Muscle layer of colon (tissue), 2 donors: ENCODE data around the gene PRKAG2.

ENCODE experiments used
- H3K27ac ChIP-seq: one replicate; pipeline ENCODE4 v1.7.0; 2013; ENCODE audit warnings: low read depth, mild to moderate bottlenecking, low read length, moderate library complexity
- H3K27me3 ChIP-seq, 2 donors: one replicate each; pipeline ENCODE4 v1.7.0; 2013; ENCODE audit warnings: low read length in 2 of 2, mild to moderate bottlenecking in 2 of 2; ENCODE audit not compliant: insufficient read depth in 2 of 2, control insufficient read depth in 1 of 2
- H3K36me3 ChIP-seq: one replicate; pipeline ENCODE4 v1.7.0; 2013; ENCODE audit warnings: mild to moderate bottlenecking, low read length; ENCODE audit not compliant: insufficient read depth
- H3K4me1 ChIP-seq: one replicate; pipeline ENCODE4 v1.7.0; 2013; ENCODE audit warnings: mild to moderate bottlenecking, low read length; ENCODE audit not compliant: insufficient read depth
- H3K4me3 ChIP-seq, 2 donors: one replicate each; pipeline ENCODE4 v1.7.0; 2013; ENCODE audit warnings: low read length in 2 of 2, low read depth in 1 of 2, mild to moderate bottlenecking in 1 of 2, moderate library complexity in 1 of 2
- H3K9ac ChIP-seq: one replicate; pipeline ENCODE4 v1.7.0; 2013; ENCODE audit warnings: low read length
- H3K9me3 ChIP-seq: one replicate; pipeline ENCODE4 v1.7.0; 2013; ENCODE audit warnings: mild to moderate bottlenecking, low read length
- donor health status: abdominal sarcoma.
- donor health status: Adenocarcinoma of cecum.

Gene PRKAG2

DNA sequence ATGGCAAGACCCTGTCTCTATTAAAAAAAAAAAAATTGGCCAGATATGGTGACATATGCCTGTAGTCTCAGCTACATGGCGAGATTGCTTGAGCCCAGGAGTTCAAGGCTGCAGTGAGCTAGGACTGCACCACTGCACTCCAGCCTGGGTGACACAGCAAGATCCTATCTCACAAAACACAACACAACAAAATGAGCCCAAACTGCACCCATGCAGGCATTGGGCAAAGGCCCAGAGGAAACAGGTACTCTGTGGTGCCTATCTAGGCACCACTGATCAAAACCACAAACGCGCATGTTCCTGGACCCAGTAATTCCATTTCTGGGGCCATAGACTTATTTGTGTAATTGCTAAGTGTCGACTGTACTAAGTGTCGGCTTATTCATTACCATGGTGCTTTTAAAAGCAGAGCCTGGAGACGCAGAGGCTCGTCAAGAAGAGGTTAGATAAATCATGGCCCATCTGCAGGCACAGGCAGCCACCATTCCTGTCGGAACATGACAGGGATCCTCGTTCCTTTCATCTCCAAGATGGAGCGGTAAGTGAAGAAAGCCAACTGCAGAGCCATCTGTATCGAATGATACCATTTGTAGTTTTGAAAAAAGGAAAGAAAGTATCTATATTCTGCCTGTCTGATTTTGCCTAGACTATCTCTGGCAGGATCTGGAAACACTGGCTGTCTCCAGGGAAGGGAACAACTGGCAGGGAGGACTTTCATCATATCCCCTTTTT, 196.9 kb downstream of the PRKAG2 start:
- Histone ChIP-seq H3K27ac (no peak overlapping the region), H3K36me3 (no peaks in the 10 kb centered on the region), H3K4me1 (no peaks in the 10 kb centered on the region), H3K9me3 (no peaks in the 10 kb centered on the region), H3K27me3 (no peaks in the 10 kb centered on the region), H3K9ac (no peak overlapping the region), H3K4me3 (no peak overlapping the region)

DNA sequence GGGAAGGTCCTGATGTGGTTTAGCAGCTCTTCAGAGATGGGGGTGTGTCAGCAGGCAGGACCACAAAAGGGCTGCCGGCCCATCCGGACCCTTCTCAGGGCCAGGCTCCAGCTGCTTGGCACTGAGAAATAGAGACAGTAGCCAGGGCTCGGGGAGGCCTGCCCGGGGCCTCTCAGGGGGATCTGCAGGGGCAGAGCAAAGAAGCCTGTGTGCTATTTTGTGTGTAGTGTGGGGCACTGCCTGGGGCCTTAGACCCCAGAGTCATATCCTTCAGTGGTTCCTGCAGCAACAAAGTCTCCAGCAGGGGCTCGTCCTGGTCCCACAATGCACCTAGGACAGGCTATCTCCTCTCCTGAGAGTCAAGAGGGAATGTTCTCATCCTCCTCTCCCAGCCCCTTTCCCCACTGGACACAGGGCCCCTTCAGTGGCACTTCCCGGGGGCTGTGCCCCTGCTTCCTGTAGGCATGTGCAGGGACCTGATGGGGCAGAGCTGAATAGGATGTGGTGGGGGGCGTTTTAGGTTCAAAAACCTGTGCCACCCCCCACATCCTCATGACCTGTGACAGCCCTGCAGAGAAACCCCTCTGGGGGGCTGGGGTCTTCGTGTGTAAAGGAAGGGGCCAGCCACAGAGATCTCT, 197.7 kb downstream of the PRKAG2 start:
- Histone ChIP-seq H3K4me1 (no peaks in the 10 kb centered on the region), H3K36me3 (no peaks in the 10 kb centered on the region)

DNA sequence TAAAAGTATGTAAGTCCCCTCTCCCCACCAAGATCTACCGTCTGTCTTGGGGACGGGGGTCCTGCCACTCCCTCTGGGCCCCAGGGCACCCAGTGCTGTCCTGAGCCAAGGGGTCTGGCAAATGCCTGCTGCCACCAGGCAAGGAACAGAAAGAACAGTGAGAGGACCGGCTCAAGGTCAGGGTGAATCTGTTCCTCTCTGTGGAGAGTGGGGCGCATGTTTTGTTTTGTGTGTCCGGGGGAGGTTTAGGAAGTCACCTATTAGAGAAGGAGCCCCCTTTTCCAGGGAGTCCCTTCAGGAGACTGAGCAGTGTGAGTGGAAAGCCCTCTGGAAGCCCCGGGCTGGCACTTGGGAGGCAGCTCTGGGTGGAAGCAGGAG, 198.7 kb downstream of the PRKAG2 start:
- H3K27me3 ChIP-seq, result no peaks in the 10 kb centered on the region
- no peak overlapping the region for H3K4me3 ChIP-seq
- H3K9me3 ChIP-seq, result no peaks in the 10 kb centered on the region
- H3K4me1 ChIP-seq, result no peaks in the 10 kb centered on the region
- H3K27ac ChIP-seq, result no peak overlapping the region
- H3K36me3 ChIP-seq, result no peaks in the 10 kb centered on the region
- H3K9ac ChIP-seq, result no peak overlapping the region

More for the DNA sequence above, 197.7 kb downstream of the PRKAG2 start:
- Histone ChIP-seq H3K9ac (no peak overlapping the region), H3K9me3 (no peaks in the 10 kb centered on the region), H3K27ac (no peak overlapping the region), H3K4me3 (no peak overlapping the region), H3K27me3 (no peaks in the 10 kb centered on the region)

DNA sequence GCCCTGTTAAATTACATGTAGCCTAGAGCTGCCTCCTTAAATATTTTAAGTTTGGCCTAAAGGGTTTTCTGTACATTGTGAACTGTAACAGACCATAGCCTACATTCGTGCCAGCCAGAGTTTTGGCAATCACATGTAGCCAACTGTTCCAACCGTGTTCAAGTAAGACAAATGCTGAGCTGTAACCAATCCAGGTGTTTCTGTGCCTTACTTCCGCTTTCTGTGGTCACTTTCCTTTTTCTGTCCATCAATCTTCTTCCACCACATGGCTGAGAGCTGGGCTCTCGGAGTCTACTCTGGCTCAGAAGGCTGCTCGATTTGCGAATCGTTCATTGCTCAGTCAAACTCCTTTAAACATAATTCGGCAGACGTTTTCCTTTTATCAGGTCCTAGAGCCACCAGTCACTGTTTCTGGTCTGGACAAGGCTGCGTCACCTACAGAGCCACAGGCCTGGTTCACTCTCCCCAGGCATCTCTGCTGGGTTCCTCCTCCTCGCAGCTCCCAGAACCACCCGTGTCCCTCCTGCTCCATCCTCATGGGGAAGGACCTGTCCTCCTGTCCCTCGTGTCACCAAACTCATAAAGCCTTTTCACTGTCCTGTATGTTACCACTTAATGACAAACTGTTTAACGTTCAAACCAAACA, 199.2 kb downstream of the PRKAG2 start:
- no peaks in the 10 kb centered on the region for H3K4me1 ChIP-seq
- H3K4me3 ChIP-seq, result no peak overlapping the region
- H3K27ac ChIP-seq, result no peak overlapping the region
- H3K36me3 ChIP-seq, result no peaks in the 10 kb centered on the region
- H3K9me3 ChIP-seq, result no peaks in the 10 kb centered on the region
- no peaks in the 10 kb centered on the region for H3K27me3 ChIP-seq
- no peak overlapping the region for H3K9ac ChIP-seq

DNA sequence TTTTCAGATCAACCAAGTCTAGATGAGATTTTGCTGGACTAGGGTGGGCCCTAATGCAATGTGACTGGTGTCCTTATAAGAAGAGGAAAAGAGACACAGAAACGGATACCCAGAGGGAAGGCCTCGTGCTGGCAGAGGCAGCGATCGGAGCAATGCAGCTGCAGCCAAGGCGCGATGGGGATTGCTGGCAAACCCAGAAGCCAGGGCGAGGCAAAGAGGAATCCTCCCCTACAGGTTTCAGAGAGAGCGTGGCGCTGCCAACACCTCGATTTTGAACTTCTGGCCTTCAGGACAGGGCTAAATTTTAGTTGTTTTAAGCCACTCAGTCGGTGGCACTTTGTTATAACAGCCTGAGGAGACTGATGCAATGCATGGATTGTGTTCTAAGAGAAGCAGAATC, 200.2 kb downstream of the PRKAG2 start:
- no peak overlapping the region for H3K4me3 ChIP-seq
- H3K27ac ChIP-seq, result no peak overlapping the region
- H3K27me3 ChIP-seq, result no peaks in the 10 kb centered on the region
- H3K4me1 ChIP-seq, result no peaks in the 10 kb centered on the region
- no peak overlapping the region for H3K9ac ChIP-seq
- no peaks in the 10 kb centered on the region for H3K36me3 ChIP-seq
- H3K9me3 ChIP-seq, result no peaks in the 10 kb centered on the region

DNA sequence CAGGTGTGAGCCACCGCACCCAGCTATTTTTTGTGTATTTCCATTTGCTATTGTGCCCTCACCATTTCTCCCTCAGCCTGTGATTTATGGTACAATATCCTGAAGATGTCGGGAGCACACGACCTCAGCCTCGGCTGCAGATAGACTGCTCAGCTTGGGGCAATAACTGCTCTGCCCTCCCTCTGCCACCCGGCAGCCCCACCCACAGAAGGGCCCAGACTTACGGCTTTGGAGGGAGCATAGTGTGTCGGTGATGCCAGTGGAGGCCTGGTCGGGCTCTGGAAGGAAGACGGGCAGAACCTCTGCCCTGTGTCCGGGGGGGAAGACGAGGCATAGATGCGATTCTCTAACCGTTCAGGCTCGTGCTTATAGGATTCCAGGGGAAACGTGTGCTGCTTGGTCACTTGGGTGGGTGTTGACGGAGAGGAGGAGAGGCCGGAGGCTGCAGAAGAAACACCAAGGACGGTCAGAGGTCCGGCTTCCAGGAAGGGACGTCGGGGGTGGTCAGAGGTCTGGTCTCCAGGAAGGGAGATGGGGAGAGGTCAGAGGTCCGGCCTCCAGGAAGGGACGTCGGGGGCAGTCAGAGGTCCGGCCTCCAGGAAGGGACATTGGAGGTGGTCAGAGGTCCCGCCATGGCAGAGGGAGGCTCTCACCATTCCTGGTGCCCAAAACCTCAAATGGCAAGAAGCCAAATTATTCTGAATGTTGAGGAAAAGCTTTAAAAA, 201.6 kb downstream of the PRKAG2 start:
- no peaks in the 10 kb centered on the region for H3K27me3 ChIP-seq
- H3K27ac ChIP-seq, result no peak overlapping the region
- no peak overlapping the region for H3K9ac ChIP-seq
- no peaks in the 10 kb centered on the region for H3K36me3 ChIP-seq
- no peaks in the 10 kb centered on the region for H3K4me1 ChIP-seq
- no peaks in the 10 kb centered on the region for H3K9me3 ChIP-seq
- no peak overlapping the region for H3K4me3 ChIP-seq

DNA sequence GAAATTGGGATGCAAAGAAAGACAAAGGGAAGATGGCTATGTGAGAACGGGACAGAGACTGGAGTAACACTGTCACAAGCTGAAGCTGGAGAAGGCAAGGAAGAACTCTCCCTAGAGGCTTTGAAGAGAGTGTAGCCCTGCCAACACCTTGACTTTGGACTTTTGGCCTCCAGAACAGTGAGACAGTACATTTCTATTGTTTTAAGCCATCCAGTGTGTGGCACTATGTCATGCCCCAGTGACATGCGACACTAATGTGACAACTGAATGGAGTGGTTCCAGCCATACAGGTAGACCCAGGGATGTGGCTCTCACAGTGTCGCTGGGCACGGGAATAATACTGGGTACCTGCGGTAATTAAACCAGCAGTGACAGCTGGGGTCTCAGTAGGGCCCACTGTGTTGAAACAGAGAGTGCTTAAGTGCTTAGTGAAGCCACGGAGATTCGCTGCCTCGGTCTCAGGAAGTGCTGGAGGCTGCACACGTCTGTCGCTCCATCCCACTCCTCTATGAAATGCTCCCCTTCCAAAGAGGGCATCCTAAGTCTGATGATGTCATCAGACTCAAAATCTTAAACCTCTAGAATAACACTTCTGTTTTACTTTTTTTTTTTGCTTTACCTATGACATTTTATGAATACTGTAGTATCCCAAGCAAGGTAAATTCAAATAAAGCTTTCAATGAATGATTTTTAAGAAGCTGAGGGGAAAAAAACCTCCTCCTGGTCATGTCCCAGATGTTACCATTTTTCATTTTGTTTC, 202.6 kb downstream of the PRKAG2 start:
- H3K9me3 ChIP-seq, result no peaks in the 10 kb centered on the region
- no peak overlapping the region for H3K9ac ChIP-seq
- no peaks in the 10 kb centered on the region for H3K27me3 ChIP-seq
- H3K27ac ChIP-seq, result no peak overlapping the region
- H3K4me1 ChIP-seq, result no peaks in the 10 kb centered on the region
- H3K36me3 ChIP-seq, result no peaks in the 10 kb centered on the region
- no peak overlapping the region for H3K4me3 ChIP-seq

DNA sequence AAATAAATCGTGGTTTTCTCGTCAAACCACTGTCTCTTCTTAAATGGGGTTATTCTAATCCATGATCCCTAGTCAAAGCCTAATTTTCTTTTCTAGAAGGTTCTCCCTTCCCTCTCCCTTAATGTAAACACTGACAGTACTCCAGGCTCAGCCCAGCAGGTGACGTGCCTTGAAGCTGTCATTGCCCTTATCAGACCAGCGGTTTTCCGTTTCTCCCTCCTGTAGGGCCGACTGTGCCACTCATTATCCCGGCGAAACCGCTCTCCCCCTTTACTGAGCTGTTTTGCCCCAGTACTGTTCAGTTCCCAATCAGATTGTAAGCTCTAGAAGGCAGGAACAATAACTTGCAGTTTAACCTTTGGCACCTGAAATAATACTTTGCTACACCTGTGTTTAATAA, 203.7 kb downstream of the PRKAG2 start:
- H3K4me1 ChIP-seq, result no peaks in the 10 kb centered on the region
- H3K9ac ChIP-seq, result no peak overlapping the region
- no peaks in the 10 kb centered on the region for H3K27me3 ChIP-seq
- no peaks in the 10 kb centered on the region for H3K9me3 ChIP-seq
- no peak overlapping the region for H3K27ac ChIP-seq
- H3K4me3 ChIP-seq, result no peak overlapping the region
- H3K36me3 ChIP-seq, result no peaks in the 10 kb centered on the region

DNA sequence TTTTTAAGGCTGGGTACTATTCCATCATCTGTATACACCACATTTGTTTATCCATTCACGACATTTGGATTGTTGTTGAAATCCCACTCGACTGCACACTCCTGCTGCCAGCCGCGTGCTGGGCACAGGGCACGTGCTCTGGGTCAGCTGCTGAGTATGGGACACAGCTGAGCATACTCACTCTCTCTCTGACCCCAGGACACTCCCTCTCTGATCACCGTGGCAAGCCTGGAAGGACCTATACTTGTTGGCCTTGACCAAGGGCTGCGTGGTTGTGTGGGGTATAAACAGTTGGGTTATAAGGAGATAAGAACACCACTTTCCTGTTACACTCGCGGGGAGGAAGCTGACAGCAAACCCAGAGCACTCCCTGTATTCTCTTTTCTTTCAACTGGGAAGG, 204.2 kb downstream of the PRKAG2 start:
- Histone ChIP-seq H3K36me3 (no peaks in the 10 kb centered on the region), H3K4me1 (no peaks in the 10 kb centered on the region), H3K27ac (no peak overlapping the region), H3K27me3 (no peaks in the 10 kb centered on the region), H3K9ac (no peak overlapping the region), H3K9me3 (no peaks in the 10 kb centered on the region), H3K4me3 (no peak overlapping the region)

DNA sequence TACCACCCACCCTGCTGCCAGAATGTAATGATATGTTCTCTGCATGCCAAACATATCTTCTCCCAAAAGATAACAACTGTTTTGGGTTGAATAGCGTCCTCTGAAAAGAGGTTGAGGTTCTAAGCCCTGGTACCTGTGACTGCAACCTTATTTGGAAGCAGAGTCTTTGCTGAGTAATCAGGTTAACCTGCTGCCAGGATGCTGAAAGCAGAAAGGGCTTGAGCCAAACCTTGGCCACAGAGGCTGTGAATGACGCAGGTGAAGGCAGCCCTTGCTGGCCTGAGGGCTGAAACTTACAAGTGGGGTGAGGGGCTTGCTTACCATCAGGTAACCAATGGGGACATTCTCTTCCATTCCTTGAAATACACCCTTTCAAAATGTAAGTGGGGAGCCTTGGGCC, 205.4 kb downstream of the PRKAG2 start:
- no peaks in the 10 kb centered on the region for H3K36me3 ChIP-seq
- no peaks in the 10 kb centered on the region for H3K4me1 ChIP-seq

DNA sequence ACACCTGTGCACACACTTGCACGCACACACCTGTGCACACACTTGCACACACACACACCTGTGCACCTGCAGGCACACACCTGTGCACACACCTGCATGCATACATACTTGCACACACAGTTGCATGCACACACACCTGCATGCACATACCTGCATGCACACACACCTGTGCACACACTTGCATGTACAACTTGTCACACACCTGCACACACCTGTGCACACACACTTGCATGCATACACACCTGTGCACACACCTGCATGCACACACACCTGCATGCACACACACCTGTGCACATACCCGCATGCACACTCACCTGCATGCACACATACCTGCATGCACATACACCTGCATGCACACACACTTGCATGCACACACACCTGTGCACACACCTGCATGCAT, 207.2 kb downstream of the PRKAG2 start:
- Histone ChIP-seq H3K4me1 (peaks cover 8% of the 10 kb centered on the region), H3K27me3 (no peaks in the 10 kb centered on the region), H3K36me3 (no peaks in the 10 kb centered on the region), H3K9ac (no peak overlapping the region), H3K9me3 (no peaks in the 10 kb centered on the region), H3K27ac (no peak overlapping the region), H3K4me3 (no peak overlapping the region)

More for the DNA sequence above, 205.4 kb downstream of the PRKAG2 start:
- Histone ChIP-seq H3K9ac (no peak overlapping the region), H3K4me3 (no peak overlapping the region), H3K27me3 (no peaks in the 10 kb centered on the region), H3K9me3 (no peaks in the 10 kb centered on the region), H3K27ac (no peak overlapping the region)
